Stimulated activated CD4-positive, alpha-beta T cell treated with anti-CD3 and anti-CD28 coated beads, Interleukin-4, amount 100 ng/mL, for 1 hour (primary cell): ENCODE data around the gene TMEM258.

Experiments
- DNase-seq: peaks from one replicate; pipeline ENCODE4 v3.0.0-alpha.2; 2020

The TMEM258 gene

DNA sequence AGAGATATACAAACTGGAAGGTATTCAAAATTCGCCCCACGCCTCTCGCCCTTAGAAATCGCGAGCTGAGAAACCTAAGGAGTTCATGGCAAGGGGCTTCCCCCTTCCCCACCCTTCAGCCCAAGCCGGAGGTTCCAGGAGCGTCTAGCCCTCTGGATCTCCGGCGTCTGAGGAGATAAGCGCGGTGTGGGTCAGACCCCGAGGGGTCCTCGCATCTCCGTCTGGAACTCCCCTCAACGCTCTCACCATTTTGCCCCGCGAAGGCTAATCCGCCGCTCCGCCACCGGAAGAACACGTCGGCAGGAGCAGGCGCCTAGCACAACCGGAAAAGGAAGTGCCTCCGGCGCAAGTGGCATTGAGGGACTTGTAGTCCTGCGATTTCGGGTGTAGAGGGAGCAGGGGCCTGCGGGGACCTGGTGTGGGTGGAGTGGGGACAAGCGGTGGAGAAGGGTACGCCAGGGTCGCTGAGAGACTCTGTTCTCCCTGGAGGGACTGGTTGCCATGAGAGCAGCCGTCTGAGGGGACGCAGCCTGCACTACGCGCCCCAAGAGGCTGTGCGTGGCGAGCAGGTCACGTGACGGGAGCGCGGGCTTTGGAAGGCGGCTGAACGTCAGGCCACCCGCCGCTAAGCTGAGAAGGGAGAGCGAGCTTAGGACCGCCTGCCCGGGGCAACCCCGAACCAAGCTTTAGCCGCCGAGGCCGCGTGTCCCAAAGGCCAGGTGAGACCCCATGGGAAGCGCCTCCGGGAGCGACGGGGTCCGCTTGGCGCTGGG, at the start of gene TMEM258, which contains the start of gene FEN1:
Gene TMEM258, minus strand, starts transcription at position 290 of the 773 bp plus-strand sequence. Its CDS starts 41 bp downstream, at position 249.
Gene FEN1, plus strand, starts transcription at position 602 of the 773 bp plus-strand sequence. CDS start 2,451 bp downstream, outside the sequence.
- peak; percentile 87 for DNase-seq

DNA sequence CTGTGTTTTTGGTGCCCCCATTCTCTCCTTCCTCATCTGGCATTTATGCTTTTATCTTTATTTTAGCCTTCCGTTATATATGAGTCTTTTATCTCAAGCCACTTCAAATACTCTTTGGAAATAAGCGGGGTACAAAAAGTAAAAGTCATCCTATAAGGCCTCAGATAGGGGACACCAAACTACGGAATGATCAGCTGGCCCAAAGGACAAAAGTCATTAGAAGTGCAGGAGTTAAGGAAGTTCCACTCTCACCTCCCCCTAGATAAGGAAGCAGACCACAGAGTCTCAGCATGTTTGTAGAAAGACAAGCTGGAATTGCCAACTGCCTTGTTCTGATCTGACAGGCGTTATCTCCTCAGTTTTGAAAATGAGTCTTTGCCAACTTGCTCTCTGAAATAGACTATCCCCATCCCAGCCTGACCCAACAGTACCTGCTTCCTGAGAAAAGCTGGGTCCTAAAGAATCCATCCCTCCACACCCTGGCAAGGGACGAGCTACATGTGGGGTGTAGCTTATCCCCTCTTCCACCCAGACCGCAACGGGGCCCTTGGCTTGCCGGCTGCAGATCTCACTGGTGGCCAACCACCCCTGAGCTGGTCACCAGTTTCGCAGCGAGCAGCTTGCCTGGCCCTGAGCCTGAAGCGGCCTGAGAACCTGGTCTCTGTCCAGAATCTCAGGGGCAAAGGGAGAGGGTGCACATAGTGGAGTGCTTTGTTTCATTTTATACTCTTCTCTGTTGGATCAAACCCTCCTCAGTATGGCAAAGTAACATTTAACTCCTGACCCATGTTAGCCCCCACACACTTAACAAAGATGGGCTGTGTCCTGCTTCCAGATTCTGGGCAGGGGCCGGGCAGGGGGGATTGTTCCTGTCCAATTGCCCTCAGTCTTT, 49.5 kb upstream of the TMEM258 start:
- no peak for DNase-seq

DNA sequence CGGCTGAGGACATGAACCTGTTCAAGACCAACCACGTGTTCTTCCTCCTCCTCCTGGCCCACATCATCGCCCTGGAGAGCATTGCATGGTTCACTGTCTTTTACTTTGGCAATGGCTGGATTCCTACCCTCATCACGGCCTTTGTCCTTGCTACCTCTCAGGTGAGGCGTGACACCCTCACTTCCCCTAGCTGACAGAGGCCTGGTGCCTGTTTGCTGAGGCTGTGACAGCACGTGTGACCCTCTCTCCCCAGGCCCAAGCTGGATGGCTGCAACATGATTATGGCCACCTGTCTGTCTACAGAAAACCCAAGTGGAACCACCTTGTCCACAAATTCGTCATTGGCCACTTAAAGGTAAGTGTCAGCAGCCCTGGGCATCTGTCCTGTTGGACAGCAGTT, 48.0 kb upstream of the TMEM258 start:
- DNase-seq, result no peak

DNA sequence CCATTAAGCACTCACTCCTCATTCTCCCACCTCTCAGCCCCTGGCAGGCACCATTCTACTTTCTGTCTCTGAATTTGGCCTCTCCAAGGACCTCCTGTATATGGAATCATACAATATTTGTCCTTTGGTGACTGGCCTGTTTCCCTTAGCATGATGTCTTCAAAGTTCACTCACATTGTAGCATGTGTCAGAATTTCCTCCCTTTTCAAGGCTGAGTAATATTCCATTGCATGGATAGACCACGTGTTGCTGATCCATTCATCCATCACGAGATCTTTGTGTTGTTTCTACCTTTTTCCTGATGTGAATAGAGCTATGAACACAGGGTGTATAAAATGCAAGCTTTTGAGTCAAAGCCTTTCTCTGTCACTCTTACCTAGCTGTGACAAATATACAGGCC, 47.3 kb upstream of the TMEM258 start:
- DNase-seq, result no peak

- no peak for DNase-seq
Observed at GRCh38 chr11:61838921-61839320, 46.5 kb upstream of the TMEM258 start.

DNA sequence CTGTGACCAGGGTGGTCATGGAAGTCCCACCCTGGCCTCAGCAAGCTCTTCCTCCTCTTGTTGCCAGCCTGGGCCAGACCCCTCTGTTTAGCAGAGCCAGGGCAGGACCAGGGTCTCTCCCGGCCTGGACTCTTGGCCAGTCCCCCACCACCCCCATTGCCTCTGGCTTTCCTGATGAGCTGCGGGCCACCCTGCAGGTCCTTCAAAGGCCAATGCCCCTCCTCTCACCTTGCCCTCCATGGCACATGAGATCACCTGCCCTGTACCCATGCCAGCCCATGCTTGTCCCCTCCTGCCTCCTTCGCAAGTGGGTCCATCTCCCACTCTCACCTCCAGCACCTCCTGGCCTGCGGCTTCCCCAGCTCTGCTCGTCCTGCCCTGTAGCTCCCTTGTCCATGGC, 46.1 kb upstream of the TMEM258 start:
- DNase-seq, result no peak

DNA sequence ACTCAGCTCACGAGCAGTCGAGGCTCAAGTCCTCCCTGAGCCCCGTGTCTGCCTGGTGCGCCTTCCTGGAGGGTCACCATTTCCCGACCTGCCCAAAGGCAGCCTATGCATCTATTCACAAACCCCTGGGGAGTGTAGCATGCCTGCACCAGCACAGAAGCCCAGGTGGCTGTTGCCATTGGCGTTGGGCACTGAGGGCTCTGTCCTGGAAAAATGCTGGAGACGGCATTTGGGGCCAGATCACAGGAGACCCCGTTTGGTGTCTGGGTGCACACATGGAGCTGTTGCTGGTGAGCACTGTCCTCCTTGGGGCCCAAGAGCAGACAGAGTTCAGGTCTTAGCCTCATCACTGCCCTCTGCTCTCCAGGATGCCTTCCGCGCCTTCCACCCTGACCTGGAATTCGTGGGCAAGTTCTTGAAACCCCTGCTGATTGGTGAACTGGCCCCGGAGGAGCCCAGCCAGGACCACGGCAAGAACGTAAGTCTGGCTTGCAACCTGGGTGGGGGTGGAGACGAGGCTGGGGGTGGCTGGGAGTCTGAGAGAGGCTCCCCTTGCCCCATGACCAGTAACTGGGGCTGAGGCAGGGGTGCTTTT, 45.1 kb upstream of the TMEM258 start:
- no peak for DNase-seq

- no peak for DNase-seq
Observed at GRCh38 chr11:61836193-61836592, 43.8 kb upstream of the TMEM258 start.

DNA sequence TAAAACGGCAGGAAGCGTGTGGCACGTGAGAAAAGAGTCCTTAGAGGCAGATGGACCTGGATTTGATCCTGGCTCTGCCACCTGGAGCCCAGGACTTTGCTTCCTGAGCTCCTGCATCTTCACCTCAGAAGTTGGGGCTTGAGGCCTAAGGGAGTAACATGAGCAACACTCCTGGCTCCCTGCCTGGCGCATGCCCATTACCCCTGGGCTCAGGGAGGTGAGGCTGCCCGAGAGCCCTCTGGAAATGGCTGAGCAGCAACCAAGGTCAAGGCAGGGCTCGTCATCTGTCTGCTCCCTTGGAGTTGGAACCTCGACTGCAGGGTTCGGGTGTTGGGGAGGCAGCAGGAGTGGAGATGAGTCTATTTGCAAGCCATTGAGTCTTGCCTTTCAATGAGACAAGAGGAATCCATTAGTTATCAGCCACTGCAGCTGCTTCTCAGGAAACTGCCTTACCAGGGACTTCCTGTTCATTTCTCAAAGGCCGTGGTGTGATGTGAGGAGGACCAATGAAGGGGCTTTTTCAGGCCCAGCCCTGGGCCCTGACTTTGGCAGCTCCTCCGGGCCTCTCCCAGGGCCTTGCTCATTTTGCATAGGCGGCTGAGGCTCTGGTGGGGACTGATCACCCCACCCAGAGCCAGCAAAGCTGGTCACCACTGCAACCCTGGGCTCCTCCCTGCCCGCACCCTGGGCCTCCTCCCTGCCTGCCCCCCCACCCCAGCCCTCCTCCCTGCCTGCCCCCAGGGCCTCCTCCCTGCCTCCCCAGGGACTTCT, 42.1 kb upstream of the TMEM258 start:
- DNase-seq, result peak; percentile 17

- no peak for DNase-seq
Observed at GRCh38 chr11:61833926-61834277, 41.5 kb upstream of the TMEM258 start.

DNA sequence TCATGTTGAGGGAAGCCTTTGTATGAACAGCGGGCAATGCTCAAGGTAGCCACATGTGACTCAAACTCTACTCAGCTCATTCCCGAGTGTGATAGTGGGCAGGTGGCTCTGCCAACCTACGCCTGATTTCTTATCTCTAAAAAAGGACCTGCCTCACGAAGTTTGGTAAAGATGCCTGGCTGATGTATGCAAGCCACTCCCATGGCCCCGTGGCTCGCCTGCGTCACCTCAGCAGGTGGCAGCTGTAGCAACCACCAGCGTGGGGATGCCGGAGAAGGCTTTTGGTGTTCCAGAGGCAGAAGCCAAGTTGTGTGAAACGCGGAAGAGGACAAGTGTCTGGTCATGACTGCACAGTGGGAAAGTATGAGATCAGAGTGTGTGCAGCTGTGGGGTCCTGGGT, 41.1 kb upstream of the TMEM258 start:
- DNase-seq, result no peak

- no peak for DNase-seq
Observed at GRCh38 chr11:61832754-61833153, 40.4 kb upstream of the TMEM258 start.

DNA sequence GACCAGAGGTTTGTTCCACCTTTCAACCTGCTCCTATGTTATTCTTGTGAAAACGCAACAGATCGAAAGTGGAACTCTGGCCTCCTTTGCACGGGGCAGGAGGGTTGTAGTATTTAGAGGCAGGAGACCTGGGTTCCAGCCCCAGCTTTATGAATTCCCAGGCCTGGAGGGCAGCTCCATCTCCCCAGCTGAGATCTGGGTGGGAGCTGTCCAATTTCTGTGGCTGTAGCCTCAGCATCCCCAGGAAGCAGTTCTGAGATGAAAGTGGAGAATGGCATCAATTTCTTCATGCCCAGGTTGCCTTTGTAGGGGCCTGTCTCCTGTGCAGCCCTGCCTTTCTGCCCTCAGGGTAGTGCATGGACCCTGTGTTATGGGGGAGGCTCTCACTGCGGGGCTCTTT, 39.8 kb upstream of the TMEM258 start:
- DNase-seq, result no peak

GRCh38 chr11:61830237-61831105, 38.1 kb upstream of the TMEM258 start:
- DNase-seq, result no peak

GRCh38 chr11:61829806-61830205, 37.4 kb upstream of the TMEM258 start:
- no peak for DNase-seq

GRCh38 chr11:61828629-61829407, 36.4 kb upstream of the TMEM258 start:
- peak; percentile 38 for DNase-seq

DNA sequence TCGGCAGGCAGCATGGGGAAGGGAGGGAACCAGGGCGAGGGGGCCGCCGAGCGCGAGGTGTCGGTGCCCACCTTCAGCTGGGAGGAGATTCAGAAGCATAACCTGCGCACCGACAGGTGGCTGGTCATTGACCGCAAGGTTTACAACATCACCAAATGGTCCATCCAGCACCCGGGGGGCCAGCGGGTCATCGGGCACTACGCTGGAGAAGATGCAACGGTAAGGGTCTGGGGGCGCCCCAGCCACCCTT, 35.9 kb upstream of the TMEM258 start:
- no peak for DNase-seq

DNA sequence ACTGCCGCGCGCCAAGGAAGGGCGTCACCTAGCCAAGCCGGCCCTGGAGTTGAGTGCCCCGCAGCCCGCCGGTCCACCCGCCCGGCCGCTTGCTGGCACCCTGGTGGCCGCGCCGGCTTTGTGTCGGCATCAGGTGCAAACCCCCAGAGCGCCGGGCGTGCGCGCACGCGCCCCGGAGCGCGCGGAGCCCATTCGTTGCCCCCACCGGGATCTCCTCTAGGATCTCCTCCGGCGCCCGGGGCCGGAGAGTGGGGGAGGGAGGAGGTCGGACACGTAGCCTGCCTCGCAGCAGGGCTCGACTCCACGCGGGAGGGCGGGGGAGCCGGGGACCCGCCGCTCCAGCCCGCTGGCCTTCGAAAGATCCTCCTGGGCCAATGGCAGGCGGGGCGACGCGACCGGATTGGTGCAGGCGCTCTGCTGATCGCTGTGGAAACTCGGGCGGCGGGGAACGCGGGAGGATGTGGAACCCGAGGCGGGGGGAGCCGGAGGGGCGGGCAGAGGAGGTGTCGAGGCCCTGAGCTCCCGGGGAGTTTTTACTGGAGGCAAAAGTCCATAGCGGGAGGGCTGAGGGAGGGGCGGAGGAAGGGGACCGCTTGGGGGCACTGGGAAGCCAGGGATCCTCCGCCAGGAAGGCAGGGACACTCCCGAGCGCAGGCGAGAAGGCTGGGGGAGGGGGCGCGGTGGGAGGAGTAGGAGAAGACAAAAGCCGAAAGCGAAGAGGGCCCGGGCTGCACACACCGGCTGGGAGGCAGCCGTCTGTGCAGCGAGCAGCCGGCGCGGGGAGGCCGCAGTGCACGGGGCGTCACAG, 35.4 kb upstream of the TMEM258 start, which contains the start of gene FADS2:
Gene FADS2, plus strand, starts transcription at position 730 of the 808 bp plus-strand sequence. CDS start 91 bp downstream, outside the sequence.
- peak; percentile 67 for DNase-seq

- no peak for DNase-seq
Observed at GRCh38 chr11:61826930-61827570, 34.7 kb upstream of the TMEM258 start.

GRCh38 chr11:61820174-61820573, 27.8 kb upstream of the TMEM258 start:
- DNase-seq, result no peak
